Measurements from ENCODE around the gene PRR3.
"Not testable (repeated sequence)": the region's sequence is repeated elsewhere in the genome, so short reads cannot be mapped to it uniquely, and the experiment has no call there.

The PRR3 gene, protein sequence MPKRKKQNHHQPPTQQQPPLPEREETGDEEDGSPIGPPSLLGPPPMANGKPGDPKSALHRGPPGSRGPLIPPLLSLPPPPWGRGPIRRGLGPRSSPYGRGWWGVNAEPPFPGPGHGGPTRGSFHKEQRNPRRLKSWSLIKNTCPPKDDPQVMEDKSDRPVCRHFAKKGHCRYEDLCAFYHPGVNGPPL

DNA sequence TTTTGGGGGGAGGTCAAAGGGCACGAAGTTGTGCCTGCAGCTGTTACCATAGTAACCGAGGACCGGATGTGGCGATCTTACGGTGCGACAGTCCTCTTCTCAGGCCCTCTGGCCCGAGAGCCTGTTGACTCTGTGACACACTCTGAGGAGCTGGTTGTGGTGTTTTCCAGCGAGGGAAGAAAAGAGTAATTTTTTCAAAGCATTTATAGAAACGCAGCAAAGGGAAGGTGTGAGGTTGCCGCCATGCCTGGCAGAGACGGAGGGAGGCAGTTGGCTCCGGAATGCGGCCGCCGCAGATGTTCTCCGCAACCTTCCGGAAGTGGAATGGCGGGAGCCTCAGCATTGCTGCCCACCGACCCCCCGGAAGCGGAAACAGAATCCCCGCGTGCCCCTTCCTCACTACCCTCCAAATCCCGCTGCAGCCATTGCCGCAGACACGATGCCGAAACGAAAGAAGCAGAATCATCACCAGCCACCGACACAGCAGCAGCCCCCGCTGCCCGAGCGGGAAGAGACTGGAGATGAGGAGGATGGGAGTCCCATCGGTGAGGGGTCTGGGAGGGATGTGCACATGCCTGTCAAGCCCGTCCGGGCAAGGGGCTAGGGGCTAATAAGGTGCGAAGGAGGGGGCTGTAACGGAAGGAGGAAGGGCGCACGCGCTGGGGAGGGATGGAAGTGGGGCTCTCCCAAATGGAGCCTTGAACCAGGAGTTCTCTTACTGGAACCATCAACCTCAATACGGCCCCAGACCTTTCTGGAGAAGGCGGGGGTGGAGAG lies at the start of gene PRR3:
TSS of gene PRR3 (plus strand) at position 390 of the 777 bp plus-strand sequence. CDS start at position 440, 50 bp downstream.
- peak; percentile 90 for DNase-seq (ENCODE audit: low spot score)

DNA sequence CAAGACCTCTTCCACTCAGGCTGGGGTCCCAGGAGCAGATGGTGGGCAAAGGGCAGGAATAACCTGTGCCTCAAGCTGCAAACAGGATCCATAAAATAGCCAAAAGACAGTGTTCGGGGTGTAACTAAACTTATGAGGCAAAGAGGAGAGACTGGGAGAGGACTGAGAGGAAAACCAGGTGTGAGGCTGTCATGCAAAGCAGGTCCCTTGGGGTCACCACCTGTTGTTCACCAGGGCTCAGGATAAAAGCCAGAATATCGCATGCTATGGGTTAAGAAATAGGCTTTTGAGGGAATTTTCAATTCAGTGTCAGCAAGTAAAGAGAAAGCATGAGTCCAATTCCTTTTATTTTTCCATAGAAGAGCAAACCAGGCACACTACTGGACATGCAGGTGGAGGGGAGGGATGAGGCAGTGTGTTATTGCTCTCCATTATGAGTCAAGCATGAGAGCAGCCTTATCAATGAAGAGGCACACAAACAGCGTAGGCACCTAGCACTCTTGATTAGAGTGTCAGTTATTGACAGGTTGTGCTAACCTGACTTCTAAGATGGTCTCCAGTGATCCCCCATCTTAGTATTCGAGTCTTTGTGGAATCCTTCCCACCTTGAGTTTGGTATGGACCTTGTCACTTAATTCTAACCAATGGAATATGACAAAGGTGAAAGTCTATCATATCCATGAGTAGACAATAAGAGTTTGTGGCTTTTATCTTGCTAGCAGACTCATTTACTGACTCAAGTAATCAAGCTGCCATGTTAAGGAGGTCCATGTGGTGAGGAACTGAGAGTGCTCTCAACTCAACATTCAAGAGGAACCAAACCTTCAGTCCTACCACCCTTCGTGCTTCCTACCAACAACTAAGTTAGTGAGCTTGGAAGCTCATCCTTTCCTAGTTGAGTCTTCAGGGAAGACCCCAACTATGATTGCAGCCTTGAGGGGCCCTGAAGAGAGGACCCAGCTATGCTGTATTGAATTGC lies 49.0 kb upstream of the PRR3 start:
- no peak for DNase-seq (ENCODE audit: low spot score)

DNA sequence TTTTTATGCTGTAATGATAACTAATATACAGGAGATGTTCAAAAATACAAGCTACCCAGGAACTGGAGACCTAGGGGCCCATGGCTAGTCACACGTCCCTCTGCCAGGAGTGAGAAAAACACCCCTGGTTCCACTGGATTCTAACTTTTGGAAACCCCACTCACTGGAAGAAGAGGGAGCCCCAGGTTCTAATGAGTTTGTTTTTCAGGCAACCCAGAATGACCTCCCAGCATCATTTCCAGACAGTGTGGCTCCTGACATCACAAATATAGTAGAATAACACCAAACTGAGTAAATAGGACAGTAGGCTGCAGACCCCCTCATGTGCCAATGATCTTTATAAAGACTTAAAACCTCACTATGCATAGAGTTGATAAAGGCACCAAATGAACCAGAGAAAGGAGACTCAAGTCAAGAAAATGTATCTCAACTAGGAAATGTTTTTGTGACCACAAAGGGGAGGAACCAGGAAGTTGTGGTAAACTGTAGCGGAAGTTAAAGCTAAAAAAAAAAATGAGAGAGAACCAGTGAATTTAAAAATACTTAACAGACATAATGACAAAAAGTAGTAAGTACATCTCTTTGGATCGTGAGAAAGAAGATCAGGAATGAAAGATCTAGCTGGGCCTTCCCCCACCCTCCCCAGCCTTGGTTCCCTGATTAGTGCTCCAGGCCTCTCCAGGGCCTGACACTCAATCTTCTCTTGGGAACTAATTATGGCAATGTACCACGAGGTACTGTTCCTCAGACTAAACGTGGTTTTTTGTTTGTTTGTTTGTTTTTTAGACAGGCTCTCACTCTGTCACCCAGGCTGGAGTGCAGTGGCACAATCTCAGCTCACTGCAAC lies 48.0 kb upstream of the PRR3 start:
- no peak for DNase-seq (ENCODE audit: low spot score)

DNA sequence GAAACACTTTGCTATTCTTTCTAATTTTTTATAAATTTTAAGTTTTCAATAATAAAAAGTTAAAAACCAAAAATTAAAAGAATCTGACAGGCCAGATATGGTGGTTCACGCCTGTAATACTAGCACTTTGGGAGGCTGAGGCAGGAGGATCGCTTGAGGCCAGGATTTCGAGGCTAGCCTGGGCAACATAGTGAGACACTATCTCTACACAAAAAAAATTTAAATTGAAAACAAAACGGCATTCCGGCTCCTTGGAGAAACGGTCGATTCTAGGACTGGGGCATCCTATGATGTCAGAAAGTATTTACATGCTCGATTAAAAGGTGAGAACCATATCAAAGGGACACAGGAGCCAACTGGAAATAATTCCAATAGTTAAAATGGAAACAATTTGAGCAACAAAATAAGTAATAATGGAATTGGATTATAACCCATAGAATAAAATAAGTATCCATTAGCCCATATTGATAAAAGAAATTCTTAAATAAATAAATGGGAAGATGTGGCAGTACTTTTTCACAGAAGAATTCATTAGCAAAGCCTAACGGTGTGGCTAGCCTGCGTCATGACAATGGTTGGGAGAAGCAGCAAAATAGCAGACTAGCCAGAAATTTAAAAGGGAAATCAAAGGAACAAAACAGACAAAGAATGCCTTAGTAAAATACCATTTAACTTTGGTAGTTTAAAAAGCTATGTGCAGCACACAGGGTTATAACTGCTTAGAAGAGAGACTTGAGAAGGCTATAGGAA lies 46.5 kb upstream of the PRR3 start:
- no peak for DNase-seq (ENCODE audit: low spot score)

DNA sequence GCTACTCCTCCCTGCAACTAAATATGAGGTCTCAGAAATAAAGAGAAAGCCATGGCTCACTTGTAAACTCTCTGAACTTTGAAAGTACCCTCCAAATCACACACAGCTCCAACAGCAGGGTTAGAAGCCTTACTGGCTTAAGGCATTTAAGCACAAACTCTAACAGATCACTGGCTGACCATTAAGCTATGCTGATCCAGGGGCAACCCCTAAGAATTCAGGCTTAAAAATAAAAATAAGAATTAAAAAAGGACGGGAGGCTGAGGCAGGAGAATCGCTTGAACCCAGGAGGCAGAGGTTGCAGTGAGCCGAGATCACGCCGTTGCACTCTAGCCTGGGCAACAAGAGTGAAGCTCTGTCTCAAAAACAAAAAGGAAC lies 45.9 kb upstream of the PRR3 start:
- no peak for DNase-seq (ENCODE audit: low spot score)

DNA sequence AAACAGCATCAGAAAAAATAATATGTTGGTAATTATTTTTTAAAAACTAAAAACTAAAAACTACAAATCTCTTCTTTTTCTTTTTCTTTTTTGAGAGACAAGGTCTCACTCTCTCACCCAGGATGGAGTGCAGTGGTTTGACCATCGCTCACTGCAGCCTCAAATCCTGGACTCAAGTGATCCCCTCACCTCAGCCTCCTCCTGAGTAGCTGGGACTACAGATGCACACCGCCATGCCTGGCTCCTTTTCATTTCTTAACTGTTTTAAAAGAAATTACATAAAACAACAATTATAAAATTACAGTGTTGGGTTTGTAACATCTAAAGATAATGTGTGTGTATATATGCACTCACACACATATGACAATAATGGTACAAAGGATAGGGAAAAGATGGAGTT lies 43.6 kb upstream of the PRR3 start:
- no peak for DNase-seq (ENCODE audit: low spot score)

DNA sequence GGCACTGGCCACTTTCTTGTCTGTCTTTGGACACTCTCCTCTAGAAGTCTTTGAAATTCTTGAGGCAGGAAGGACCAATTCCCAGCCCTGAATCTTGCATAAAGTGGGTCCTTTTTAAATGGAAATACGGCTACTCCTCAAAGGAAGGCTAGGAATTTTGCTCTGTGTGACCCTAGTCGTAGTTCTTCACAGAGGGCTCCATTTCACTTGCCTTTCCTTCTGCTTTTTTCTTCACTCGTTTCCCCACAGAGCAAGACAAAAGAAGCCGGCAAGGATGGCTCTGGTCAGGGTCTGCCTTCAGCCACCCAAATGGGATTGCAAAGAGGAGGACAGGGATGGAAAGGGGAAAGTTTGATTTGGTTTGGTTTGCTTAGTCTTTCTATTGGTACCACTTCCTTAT lies 42.0 kb upstream of the PRR3 start:
- DNase-seq (ENCODE audit: low spot score): no peak

DNA sequence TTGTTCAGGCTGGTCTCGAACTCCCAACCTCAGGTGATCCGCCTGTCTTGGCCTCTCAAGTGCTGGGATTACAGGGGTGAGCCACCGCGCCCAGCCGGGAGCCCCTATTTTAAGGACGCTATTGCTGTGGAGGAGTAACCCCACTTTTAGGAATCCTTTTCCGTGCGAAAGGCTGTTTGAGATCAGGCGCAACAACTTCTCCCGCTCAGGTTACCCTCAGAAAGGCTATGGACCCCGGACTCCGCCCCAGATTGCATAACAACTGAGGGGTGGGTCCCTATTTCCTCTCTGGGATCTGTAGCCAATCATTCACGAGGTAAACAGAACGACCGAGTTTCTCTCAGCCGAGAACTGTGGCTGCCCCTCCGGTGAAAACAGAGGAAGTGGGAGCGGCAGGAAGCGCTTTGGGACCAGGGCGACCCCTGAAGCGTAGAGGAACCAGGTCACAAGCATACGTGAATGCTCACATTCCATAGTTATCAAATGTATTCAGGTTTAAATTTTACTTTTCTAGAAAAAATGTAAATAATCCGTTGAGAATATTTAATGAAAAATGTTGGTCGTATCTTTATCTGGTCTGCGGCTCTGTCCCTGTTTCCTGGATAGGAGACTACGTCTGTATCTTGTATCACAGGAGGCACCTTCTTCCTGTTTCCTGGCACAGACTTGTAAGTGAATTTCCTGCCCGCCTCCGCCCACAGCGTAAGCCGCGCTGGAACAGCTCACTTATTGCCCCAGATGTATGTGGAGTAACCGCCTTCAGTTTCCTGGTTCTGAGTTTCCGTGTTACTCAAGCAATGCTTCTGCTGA lies 40.9 kb upstream of the PRR3 start:
- peak; percentile 85 for DNase-seq (ENCODE audit: low spot score)

DNA sequence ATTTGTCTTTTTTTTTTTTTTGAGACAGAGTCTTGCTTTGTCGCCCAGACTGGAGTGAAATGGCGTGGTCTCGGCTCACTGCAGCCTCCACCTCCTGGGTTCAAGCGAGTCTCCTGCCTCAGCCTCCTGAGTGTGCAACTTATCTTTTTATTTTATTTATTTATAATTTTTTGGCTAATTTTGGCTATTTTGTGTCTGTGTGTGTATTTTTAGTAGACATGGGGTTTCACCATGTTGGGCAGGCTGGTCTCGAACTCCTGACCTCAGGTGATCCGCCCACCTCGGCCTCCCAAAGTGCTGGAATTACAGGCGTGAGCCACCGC lies 40.4 kb upstream of the PRR3 start:
- DNase-seq (ENCODE audit: low spot score): not testable (repeated sequence)

DNA sequence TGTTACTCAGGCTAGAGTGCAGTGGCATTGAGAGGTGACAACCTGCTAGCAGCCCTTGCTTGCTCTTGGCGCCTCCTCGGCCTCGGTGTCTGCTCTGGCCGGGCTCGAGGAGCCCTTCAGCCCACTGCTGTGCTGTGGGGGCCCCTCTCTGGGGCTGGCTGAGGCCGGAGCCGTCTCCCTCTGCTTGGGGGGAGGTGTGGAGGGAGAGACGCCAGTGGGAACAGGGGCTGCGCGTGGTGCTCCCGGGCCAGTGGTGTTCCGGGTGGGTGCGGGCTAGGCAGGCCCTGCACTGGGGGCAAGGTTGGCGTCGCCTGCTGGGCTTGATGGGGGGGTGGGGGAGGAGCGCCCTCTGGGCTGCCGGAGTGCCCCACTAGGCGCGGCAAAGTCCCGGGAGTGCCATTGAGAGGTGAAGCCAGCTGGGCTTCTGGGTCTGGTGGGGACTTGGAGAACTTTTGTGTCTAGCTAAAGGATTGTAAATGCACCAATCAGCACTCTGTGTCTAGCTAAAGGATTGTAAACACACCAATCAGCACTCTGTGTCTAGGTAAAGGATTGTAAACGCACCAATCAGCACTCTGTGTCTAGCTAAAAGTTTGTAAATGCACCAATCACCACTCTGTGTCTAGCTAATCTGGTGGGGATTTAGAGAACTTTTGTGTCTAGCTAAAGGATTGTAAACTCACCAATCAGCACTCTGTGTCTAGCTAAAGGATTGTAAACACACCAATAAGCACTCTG lies 39.2 kb upstream of the PRR3 start:
- not testable (repeated sequence) for DNase-seq (ENCODE audit: low spot score)

DNA sequence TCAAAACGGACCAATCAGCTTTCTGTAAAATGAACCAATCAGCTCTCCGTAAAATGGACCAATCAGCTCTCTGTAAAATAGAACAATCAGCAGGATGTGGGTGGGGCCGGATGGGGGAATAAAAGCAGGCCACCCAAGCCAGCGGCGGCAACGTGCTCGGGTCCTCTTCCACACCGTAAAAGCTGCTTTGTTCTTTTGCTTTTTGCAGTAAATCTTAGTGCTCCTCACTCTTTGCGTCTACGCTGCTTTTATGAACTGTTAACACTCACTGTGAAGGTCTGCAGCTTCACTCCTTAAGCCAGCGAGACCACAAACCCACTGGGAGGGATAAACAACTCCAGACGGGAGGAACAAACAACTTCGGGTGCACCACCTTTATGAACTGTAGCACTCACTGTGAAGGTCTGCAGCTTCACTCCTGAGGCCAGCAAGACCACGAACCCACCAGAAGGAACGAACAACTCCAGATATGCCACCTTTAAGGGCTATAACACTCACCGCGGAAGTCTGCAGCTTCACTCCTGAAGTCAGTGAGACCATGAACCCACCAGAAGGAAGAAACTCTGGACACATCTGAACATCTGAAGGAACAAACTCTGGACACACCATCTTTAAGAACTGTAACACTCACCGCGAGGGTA lies 38.5 kb upstream of the PRR3 start:
- not testable (repeated sequence) for DNase-seq (ENCODE audit: low spot score)

DNA sequence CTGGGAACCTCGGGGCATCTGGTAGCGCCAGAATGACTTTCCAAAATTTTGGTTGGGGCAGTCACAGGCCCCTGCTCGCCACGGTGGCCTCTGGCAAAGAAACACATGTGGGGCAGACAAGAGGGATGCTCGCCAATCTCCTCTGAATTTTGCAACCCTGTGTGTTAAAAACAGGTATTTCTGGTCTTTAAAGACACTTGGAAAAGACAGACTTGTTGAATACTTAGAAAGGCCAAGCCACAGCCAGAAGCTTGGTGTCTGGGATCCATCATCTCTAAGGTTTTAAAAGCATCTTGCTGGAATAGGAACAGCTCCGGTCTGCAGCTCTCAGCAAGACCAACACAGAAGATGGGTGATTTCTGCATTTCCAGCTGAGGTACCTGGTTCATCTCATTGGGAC lies 36.6 kb upstream of the PRR3 start:
- no peak for DNase-seq (ENCODE audit: low spot score)

DNA sequence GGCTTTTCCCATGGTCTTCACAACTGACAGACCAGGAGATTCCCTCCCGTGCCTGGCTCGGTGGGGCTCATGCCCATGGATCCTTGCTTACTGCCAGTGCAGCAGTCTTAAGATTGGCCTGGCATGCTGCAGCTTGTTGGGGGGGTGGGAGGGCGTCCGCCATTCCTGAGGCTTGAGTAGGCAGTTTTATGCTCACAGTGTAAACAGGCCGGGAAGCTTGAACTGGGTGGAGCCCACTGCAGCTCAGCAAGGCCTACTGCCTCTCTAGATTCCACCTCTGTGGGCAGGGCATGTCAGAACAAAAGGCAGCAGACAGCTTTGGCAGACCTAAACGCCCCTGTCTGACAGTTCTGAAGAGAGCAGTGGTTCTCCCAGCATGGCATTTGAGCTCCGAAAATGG lies 36.0 kb upstream of the PRR3 start:
- peak; percentile 72 for DNase-seq (ENCODE audit: low spot score)

DNA sequence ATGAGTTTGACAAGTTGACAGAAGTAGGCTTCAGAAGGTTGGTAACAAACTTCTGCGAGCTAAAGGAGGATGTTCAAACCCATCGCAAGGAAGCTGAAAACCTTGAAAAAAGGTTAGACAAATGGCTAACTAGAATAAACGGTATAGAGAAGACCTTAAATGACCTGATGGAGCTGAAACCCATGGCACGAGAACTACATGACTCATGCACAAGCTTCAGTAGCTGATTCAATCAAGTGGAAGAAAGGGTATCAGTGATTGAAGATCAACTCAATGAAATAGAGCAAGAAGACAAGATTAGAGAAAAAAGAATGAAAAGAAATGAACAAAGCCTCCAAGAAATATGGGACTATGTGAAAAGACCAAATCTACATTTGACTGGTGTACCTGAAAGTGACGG lies 35.1 kb upstream of the PRR3 start:
- not testable (repeated sequence) for DNase-seq (ENCODE audit: low spot score)

DNA sequence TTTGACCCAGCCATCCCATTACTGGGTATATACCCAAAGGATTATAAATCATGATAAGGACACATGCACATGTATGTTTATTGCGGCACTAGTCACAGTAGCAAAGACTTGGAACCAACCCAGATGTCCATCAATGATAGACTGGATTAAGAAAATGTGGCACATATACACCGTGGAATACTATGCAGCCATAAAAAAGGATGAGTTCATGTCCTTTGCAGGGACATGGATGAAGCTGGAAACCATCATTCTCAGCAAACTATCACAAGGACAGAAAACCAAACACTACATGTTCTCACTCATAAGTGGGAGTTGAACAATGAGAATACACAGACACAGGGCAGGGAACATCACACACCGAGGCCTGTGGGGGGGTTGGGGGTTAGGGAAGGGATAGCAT lies 30.7 kb upstream of the PRR3 start:
- DNase-seq (ENCODE audit: low spot score): not testable (repeated sequence)

DNA sequence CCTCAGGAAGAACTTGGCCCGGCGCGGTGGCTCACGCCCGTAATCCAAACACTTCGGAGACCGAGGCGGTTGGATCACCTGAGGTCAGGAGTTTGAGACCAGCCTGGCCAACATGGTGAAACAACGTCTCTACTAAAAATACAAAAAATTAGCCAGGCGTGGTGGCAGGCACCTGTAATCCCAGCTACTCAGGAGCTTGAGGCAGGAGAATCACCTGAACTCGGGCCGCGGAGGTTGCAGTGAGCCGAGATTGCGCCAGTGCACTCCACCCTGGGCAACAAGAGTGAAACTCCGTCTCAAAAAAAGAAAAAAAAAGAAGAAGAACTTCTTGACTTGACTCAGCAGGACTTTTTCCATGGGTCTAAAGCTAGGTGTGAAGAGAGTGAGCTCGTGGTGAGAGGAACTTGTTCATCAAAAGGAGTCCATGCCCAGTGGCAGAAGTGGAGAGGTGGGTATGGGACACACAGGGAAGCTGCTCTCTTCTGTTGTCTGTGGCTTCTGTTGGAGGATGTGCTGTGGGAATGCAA lies 27.7 kb upstream of the PRR3 start:
- not testable (repeated sequence) for DNase-seq (ENCODE audit: low spot score)

DNA sequence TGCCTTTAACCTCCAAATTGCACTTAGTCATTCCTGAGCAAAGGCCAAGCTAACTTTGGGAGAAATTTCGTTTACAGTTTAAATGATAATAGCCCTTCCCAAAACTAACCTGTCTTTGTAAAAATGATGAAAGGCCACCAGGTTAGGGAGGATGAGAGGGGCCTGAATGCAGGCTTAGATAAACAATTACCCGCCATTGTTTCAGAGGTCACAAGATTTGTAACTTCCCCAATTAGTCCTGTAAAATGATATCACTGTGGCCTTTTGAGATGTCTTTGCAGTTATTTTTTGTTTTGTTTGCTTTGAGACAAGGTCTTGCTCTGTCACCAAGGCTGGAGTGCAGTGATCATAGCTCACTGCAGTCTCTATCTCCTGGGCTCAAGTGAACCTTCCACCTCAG lies 27.1 kb upstream of the PRR3 start:
- DNase-seq (ENCODE audit: low spot score): no peak

DNA sequence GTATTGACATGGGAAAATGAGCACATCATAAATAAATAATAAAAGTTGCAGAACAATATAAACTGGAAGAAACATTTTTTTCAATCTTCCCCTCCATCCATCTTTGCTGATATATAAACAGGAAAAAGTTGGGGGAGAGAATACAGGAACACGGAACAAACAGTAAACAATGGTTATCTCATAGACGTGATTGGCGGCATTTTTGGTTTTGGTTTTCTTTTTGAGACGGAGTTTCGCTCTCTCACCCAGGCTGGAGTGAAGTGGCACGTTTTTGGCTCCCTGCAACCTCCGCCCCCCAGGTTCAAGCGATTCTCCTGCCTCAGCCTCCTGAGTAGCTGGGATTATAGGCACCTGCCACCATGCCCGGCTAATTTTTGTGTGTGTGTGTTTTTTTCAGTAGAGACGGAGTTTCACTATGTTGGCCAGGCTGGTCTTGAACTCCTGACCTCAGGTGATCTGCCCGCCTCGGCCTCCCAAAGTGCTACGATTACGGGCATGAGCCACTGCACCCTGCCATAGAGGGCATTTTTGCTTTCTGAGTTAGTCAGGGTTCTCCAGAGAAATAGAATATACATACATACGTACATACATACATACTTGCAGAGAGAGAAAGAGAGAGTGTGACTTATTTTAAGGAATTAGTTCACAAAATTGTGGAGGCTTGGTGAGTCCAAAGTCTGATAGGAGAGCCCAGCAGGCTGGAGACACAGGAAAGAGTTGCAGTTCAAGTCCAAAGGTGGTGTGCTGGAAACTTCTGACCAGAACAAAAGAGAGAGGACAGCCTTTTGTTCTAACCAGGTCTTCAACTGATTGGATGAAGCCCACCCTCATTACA lies 23.4 kb upstream of the PRR3 start:
- DNase-seq (ENCODE audit: low spot score): no peak
